GM19240 (cell line): Measurements from ENCODE around the gene PANK1.

Experiments
- DNase-seq: peaks from one replicate; pipeline ENCODE4 v3.0.0; 2011; ENCODE audit warnings: low spot score; ENCODE audit not compliant: insufficient read length

Gene PANK1

DNA sequence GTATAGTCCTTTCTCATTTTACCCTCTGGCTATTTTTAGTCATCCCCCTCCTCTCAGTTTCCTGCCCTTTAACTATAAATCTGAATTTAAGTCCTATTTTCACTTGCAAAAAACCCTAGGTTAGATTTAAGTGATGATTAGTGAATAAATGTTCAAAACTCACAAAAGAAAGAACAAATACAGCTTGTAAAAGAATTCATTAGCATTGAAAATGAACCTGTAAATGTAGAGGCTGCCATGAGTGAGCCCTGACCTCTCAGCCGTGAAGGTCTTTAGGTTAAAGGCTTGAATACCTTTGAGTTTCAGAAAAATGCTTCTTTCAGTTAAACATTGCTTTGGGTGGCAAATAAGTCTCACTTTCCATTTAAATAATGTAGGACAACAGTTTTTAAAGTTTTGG, 107.7 kb downstream of the PANK1 start:
- DNase-seq = no peak

GRCh38 chr10:89536013-89536354, 109.1 kb downstream of the PANK1 start:
- no peak for DNase-seq

DNA sequence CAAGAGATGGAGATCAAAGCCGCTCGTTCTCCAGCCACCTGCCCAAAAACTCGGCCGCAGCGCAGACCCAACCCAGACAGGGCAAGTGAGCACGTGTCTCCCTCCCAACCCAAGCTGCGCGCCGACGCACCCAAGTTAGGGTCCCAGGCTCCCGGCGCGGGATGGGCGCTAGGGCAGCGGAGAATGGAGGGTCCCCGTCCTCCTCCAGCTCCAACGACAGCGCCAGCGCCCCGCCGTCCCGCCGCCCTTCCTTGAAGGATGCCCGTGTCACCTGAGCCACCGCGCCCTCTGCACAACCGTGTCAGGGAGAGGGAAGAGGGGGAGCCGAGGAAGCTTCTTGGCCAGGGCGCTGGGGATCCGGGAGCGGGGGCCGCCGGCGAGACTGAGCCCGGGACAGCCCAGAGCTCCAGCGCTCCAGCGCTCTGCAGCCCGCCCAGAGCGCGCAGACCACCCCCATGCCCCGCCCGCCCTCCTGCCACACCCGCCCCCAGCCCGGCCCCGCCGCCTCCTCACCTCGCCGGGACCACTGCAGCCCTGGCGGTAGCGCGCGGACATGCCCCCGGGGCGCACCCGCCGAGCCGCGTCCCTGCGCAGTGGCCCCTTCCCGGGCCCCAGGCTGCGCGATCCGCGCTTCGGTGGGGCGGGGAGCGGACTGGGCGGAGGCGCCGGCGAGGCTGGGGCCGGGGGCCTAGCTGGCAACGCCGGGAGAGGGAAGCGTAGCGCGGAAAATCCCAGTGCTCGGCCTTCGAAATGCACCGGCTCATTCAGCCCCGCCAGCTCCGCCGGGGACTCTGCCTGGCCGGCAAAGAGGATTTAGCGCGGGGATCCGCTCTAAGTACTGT, 109.7 kb downstream of the PANK1 start, which contains the start of gene SLC16A12:
Gene SLC16A12, minus strand, starts transcription at position 424 of the 842 bp plus-strand sequence. CDS start 73,016 bp downstream, outside the sequence.
- DNase-seq = no peak

- no peak for DNase-seq
Measured at GRCh38 chr10:89534826-89535166, 110.2 kb downstream of the PANK1 start.
